GM18520 (cell line): Measurements from ENCODE around the gene OR4K15.
"Not testable (repeated sequence)": the region's sequence is repeated elsewhere in the genome, so short reads cannot be mapped to it uniquely, and the experiment has no call there.

Experiments
- ATAC-seq: cut with Tn5 transposase; IDR thresholded peaks from one replicate; pipeline ENCODE4 v1.9.1; 2021; ENCODE audit not compliant: unreplicated experiment

The OR4K15 gene, protein sequence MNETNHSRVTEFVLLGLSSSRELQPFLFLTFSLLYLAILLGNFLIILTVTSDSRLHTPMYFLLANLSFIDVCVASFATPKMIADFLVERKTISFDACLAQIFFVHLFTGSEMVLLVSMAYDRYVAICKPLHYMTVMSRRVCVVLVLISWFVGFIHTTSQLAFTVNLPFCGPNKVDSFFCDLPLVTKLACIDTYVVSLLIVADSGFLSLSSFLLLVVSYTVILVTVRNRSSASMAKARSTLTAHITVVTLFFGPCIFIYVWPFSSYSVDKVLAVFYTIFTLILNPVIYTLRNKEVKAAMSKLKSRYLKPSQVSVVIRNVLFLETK

DNA sequence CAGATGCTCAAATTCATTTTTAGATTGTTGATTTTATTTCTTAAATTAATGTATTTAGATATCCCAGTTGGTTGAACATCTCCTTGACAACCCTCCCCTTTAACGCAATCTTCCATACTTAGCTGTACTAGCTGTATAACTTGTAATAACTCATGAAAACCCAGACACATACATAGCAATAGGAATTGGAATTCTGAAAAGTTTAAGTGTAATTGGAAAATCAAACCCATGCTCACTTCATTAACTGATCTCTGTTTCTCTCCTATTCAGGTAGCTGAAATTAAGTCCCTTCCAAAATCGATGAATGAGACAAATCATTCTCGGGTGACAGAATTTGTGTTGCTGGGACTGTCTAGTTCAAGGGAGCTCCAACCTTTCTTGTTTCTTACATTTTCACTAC lies at the start of gene OR4K15:
Gene OR4K15 (plus strand): TSS at position 301 of the 400 bp plus-strand sequence. CDS start 0 bp downstream, at position 301.
- no peak for ATAC-seq

DNA sequence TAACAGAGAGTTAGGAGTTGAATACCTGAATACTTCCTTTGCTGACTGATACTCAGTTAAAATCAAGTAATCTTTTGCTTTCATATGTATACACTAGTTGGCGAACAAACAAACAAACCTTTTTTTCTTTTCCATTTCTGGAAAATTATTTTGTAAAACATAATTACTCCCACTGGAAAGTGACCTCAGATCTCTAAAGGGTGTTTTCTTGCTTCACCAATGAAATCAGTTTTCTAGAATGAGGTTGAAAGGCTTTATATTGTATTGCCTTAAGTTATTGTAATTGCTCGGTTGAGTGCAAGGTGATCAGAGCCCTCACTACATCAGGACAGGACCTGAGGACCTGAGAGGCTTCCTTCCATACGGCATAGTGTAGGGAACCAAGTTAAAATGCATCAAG lies 44.8 kb upstream of the OR4K15 start, which contains the start of gene OR4K1:
Gene OR4K1 (plus strand): TSS at position 301 of the 400 bp plus-strand sequence. CDS start 4,750 bp downstream, outside the sequence.
- ATAC-seq, result no peak

DNA sequence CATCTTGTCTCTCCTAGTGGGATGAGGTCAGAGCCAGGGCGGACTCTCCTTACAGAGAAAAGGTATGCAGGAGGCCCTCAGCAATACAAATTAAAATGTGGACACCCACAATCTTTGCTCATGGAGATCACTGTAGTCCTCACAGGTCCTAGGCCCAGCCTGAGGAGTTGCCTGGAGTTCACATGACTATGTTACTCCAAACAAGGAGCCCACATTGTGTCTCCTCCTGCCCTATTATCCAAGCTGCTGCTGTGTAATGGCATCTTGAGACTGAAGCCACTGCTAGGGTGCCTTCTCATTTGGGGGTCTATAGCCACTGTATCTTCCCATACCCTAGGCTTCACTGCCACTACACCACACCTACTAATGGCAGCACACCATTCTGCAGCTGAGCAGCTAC lies 33.7 kb upstream of the OR4K15 start:
- no peak for ATAC-seq

DNA sequence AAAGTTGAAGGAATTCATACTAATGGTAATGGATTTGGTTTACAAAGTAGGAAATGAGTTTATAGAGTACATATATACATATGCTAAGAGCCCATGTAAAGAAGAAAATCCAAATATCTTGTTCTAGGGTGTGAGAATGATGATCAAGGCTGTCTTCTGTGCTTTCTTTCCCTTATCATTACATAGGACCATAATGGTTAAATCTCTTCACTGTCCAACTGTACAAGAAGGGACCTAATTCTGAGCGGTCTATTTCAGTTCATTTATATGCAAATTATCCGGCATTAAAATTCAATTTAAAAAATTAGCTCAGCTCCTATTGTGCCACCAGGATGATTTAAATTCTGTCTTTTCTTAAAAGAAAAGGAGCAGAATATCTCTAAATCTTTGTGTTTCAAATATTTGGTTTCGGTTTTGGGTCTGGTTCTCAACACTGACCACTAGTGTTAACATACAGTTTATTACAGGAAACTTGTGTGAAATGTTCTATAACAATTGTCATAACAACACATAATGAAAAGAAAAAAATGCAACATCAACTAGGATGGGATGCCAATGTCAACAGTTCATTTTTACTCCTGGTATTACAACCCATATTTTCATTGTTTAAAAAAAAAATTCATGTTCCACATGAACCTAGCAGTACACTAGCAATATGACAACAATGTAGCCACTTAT lies 27.8 kb upstream of the OR4K15 start:
- ATAC-seq, result no peak

DNA sequence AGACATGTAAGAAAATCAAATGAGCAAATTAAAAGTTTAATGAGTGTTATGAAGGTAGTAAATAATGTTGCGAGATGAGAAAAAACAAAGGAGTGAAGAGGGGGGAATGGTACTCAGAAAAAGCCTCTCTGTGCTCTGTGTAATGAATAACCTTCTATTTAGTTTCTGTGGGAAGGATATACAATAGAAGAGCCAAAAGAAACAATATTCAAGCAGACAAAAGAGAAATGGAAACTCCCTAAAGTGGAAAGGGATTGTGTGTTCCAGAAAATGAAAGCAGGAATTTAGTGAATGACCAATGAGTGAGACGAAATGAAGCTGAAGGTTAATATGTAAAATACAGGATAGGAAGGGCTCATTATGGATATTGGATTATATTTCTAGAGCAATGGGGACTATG lies 26.2 kb upstream of the OR4K15 start:
- ATAC-seq, result no peak

DNA sequence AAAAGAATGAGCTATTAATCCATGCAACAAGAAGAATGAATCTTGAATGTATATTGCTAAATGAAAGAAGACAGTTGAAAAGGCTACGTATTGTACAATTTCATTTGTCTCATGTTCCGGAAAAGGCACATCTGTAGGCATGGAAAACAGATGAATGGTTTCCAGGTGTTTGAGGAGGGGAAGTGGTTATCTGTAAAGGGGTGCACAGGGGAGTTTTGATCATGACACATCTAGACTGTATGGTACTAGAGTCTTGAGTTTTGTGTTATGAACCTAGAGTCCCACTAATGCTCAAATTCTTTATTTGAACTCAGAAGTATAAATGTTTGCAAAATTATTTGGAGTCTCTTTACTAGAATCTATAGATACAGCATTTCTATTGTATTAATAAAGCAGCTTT lies 5.7 kb upstream of the OR4K15 start:
- ATAC-seq, result not testable (repeated sequence)

DNA sequence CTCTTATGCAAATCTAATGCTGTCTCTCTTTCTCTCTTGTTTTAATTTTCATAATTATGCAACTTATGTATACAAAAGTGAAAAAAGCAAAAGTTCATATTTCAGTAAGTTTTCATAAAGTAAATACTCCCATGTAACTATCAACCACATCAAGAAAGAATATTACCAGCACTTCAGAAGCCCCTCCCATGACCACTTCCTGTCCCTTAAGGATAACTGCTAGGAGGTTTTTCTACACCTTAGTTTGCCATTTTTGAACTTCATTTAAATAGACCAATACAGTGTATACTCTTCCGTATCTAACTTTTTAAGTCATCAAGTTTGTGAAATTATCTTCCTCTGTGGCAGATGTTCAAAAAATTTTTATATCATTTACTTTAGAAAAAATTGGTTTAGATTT lies 547 bp upstream of the OR4K15 start:
- ATAC-seq, result no peak

DNA sequence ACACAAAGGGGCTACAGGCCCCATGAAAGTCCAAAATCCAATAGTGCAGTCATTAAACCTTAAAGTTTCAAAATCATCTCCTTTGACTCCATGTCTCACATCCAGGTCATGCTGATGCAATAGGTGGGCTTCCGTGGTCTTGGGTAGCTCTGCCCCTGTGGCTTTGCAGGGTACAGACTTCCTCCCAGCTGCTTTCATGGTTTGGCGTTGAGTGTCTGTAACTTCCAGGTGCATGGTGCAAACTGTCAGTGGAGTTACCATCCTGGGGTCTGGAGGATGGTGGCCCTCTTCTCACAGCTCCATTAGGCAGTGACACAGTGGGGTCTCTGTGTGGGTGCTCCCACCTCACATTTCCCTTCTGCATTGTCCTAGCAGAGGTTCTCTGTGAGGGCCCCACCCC lies 18.0 kb downstream of the OR4K15 start:
- no peak for ATAC-seq

DNA sequence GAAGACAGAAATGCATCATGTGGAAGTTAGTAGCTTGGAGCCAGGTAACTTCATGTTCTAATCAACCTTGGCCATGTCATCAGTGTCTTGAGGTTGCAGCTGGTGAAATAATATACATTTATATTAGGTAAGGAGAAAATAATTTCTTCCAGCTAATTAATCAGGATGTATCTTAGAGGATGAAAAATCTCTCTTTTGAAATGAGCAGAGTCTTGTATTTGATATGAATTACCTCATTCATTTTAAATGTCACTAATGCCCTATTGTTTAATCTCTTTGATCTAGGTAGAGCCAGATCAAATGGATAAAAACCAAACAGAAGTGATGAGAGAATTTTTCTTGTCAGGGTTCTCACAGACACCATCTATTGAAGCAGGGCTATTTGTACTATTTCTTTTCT lies 26.5 kb downstream of the OR4K15 start, which contains the start of gene OR4Q2:
Gene OR4Q2 (plus strand): TSS at position 301 of the 400 bp plus-strand sequence.
- no peak for ATAC-seq

DNA sequence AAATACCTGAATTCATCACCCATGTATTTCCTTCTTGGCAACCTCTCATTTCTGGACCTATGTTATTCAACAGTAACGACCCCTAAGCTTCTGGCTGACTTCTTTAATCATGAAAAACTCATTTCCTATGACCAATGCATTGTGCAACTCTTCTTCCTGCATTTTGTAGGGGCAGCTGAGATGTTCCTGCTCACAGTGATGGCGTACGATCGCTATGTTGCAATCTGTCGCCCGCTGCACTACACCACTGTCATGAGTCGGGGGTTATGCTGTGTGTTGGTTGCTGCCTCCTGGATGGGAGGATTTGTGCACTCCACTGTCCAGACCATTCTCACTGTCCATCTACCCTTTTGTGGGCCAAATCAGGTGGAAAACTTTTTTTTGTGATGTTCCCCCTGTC lies 26.9 kb downstream of the OR4K15 start:
- ATAC-seq, result no peak

DNA sequence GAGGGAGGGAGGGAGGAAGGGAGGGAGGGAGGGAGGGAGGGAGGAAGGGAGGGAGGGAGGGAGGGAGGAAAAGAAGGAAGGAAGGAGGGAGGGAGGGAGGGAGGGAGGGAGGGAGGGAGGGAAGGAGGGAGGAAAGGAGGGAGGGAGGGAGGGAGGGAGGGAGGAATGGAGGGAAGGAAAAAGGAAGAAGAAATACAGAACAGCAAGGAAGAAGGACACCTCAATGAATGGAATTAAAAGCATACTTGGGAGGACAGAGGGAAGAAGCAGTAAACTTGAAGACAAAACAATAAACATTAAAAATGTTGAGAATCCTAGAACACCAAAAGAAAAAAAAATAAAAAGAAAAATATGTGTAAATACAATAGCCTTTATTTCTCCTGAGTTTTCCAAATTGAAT lies 32.8 kb downstream of the OR4K15 start:
- no peak for ATAC-seq

DNA sequence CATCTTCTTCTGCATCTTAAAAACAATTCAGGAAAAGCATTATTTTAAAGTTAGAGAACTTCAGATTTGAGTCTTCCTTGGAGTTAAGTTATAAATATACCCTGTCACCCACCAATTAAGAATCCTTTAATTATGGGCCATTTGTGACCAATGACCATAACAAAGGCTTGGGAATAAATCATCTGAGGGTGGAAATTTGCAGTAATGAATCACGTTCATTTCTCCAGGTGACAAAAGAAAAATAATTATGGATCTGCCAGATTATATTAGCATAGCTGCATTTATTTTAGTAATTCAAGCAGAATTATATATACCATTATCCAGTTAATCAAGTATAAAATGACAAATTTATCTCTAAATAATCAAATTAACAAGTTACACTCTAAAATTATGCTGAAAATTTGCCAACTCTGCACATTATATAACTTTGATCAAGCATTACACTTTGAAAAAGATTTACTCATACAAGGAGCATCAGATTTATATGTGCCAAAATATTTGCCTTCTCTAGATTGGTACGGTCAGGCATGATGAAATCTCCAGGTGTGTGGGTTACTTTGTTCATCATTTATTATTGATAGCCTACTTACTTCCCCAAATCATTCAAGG lies 44.0 kb downstream of the OR4K15 start, which contains the start of gene OR4K14:
Gene OR4K14 (minus strand): TSS at position 51 of the 609 bp plus-strand sequence. CDS start 4,114 bp downstream, outside the sequence.
- ATAC-seq, result no peak
